Muscle layer of duodenum (tissue), 2 donors: Measurements from ENCODE around the gene CCDC85B.

Source experiments
- H3K27ac ChIP-seq: one replicate; pipeline ENCODE4 v1.7.0; 2013; ENCODE audit warnings: mild to moderate bottlenecking, low read length
- H3K27me3 ChIP-seq: one replicate; pipeline ENCODE4 v1.7.0; 2013; ENCODE audit warnings: low read depth, mild to moderate bottlenecking, control low read depth, low read length
- H3K36me3 ChIP-seq, 2 donors: one replicate each; pipeline ENCODE4 v1.7.0; 2013; ENCODE audit warnings: low read length in 2 of 2, control low read depth in 1 of 2, mild to moderate bottlenecking in 1 of 2; ENCODE audit not compliant: insufficient read depth in 2 of 2, control insufficient read depth in 1 of 2
- H3K4me1 ChIP-seq, 2 donors: one replicate each; pipeline ENCODE4 v1.7.0; 2013; ENCODE audit warnings: low read length in 2 of 2, mild to moderate bottlenecking in 2 of 2, control low read depth in 1 of 2, moderate library complexity in 1 of 2; ENCODE audit not compliant: insufficient read depth in 2 of 2, control insufficient read depth in 1 of 2
- H3K4me3 ChIP-seq, 2 donors: one replicate each; pipeline ENCODE4 v1.7.0; 2013; ENCODE audit warnings: low read length in 2 of 2, low read depth in 1 of 2, mild to moderate bottlenecking in 1 of 2
- H3K9me3 ChIP-seq, 2 donors: one replicate each; pipeline ENCODE4 v1.7.0; 2013; ENCODE audit warnings: low read length in 2 of 2, control low read depth in 1 of 2, mild to moderate bottlenecking in 1 of 2; ENCODE audit not compliant: control insufficient read depth in 1 of 2
- donor health status: healthy.

Gene CCDC85B

GRCh38 chr11:65871811-65872548 lies 18.5 kb upstream of the CCDC85B start:
- peaks cover 9 to 26% of the 10 kb centered on the region in 2 donors for H3K36me3 ChIP-seq
- H3K9me3 ChIP-seq, result no peaks in the 10 kb centered on the region
- peak overlapping the region; percentile 54 for H3K27ac ChIP-seq
- H3K4me1 ChIP-seq, result peaks cover 10 to 26% of the 10 kb centered on the region in 2 donors
- peak overlapping the region; percentile 48 to 75 for H3K4me3 ChIP-seq
- H3K27me3 ChIP-seq, result no peaks in the 10 kb centered on the region

- H3K4me3 ChIP-seq, result peak within 1 kb of the TSS; percentile 69 to 75
- no peaks in the 10 kb centered on the region for H3K9me3 ChIP-seq
- H3K27ac ChIP-seq, result peak within 1 kb of the TSS; percentile 70
- peaks cover 9 to 21% of the 10 kb centered on the region in 2 donors for H3K36me3 ChIP-seq
- H3K27me3 ChIP-seq, result no peaks in the 10 kb centered on the region
- peaks cover 10 to 20% of the 10 kb centered on the region in 2 donors for H3K4me1 ChIP-seq
Observed at GRCh38 chr11:65872586-65873317, 17.7 kb upstream of the CCDC85B start, which contains the start of gene EFEMP2. EFEMP2 (minus strand) TSS chr11:65872800; CDS start chr11:65872354, 446 bp downstream.

- peak overlapping the region; percentile 69 to 75 for H3K4me3 ChIP-seq
- peak overlapping the region; percentile 70 for H3K27ac ChIP-seq
- H3K4me1 ChIP-seq, result peaks cover 10 to 19% of the 10 kb centered on the region in 2 donors
- H3K36me3 ChIP-seq, result peaks cover 4 to 15% of the 10 kb centered on the region in 2 donors
- no peaks in the 10 kb centered on the region for H3K27me3 ChIP-seq
- H3K9me3 ChIP-seq, result no peaks in the 10 kb centered on the region
Observed at GRCh38 chr11:65873318-65874156, 16.9 kb upstream of the CCDC85B start.

- Histone ChIP-seq H3K4me1 (no peaks in the 10 kb centered on the region), H3K9me3 (no peaks in the 10 kb centered on the region), H3K4me3 (no peak within 1 kb of the TSS), H3K36me3 (peaks cover 9 to 23% of the 10 kb centered on the region in 2 donors), H3K27ac (no peak within 1 kb of the TSS), H3K27me3 (no peaks in the 10 kb centered on the region)
Observed at GRCh38 chr11:65879617-65880016, 10.9 kb upstream of the CCDC85B start, which contains the start of gene CTSW. CTSW (plus strand) TSS chr11:65879837; CDS start chr11:65879855, 18 bp downstream.

- Histone ChIP-seq H3K4me1 (peaks cover 0 to 4% of the 10 kb centered on the region in 2 donors), H3K27ac (no peak overlapping the region), H3K36me3 (peaks cover 11 to 24% of the 10 kb centered on the region in 2 donors), H3K4me3 (no peak overlapping the region), H3K27me3 (no peaks in the 10 kb centered on the region), H3K9me3 (no peaks in the 10 kb centered on the region)
Observed at GRCh38 chr11:65880027-65880426, 10.4 kb upstream of the CCDC85B start.

- no peaks in the 10 kb centered on the region for H3K9me3 ChIP-seq
- H3K27ac ChIP-seq, result no peak overlapping the region
- no peaks in the 10 kb centered on the region for H3K27me3 ChIP-seq
- peaks cover 0 to 6% of the 10 kb centered on the region in 2 donors for H3K4me1 ChIP-seq
- peaks cover 18 to 29% of the 10 kb centered on the region in 2 donors for H3K36me3 ChIP-seq
- no peak overlapping the region for H3K4me3 ChIP-seq
Observed at GRCh38 chr11:65880844-65881421, 9.5 kb upstream of the CCDC85B start.

GRCh38 chr11:65882120-65883057 lies 8.1 kb upstream of the CCDC85B start:
- Histone ChIP-seq H3K36me3 (peaks cover 18 to 29% of the 10 kb centered on the region in 2 donors), H3K4me1 (peaks cover under 1 to 16% of the 10 kb centered on the region in 2 donors), H3K27ac (no peak overlapping the region), H3K27me3 (no peaks in the 10 kb centered on the region), H3K4me3 (no peak overlapping the region), H3K9me3 (no peaks in the 10 kb centered on the region)

- Histone ChIP-seq H3K36me3 (peaks cover 18 to 29% of the 10 kb centered on the region in 2 donors), H3K27ac (no peak overlapping the region), H3K4me3 (no peak overlapping the region), H3K27me3 (no peaks in the 10 kb centered on the region), H3K9me3 (no peaks in the 10 kb centered on the region), H3K4me1 (peaks cover 6 to 21% of the 10 kb centered on the region in 2 donors)
Observed at GRCh38 chr11:65883058-65883761, 7.3 kb upstream of the CCDC85B start.

- H3K36me3 ChIP-seq, result peaks cover 18 to 29% of the 10 kb centered on the region in 2 donors
- H3K4me3 ChIP-seq, result no peak overlapping the region
Observed at GRCh38 chr11:65883786-65884715, 6.4 kb upstream of the CCDC85B start.

More at GRCh38 chr11:65883786-65884715, 6.4 kb upstream of the CCDC85B start:
- Histone ChIP-seq H3K27me3 (no peaks in the 10 kb centered on the region), H3K4me1 (peaks cover 6 to 21% of the 10 kb centered on the region in 2 donors), H3K9me3 (no peaks in the 10 kb centered on the region), H3K27ac (no peak overlapping the region)
